Neutrophil (primary cell): ENCODE data around the gene PRDX6.

Experiments used
- H3K27ac ChIP-seq: fragments of 200-600 bp; sonication (generic); 2 replicates; pipeline ENCODE4 v1.5.1; 2016; ENCODE audit warnings: mild to moderate bottlenecking, moderate library complexity
- H3K27me3 ChIP-seq: fragments of 200-600 bp; sonication (generic); 2 replicates; pipeline ENCODE4 v1.6.0; 2016; ENCODE audit warnings: mild to moderate bottlenecking
- H3K36me3 ChIP-seq: fragments of 200-600 bp; sonication (generic); 2 replicates; pipeline ENCODE4 v1.5.1; 2017
- H3K4me1 ChIP-seq, 2 experiments: fragments of 200-600 bp in 1 of 2; sonication (generic) in 1 of 2; 1 replicate in 1 of 2; 2 replicates in 1 of 2; pipeline versions ENCODE4 v1.5.1 to v1.6.1; 2013 to 2016; ENCODE audit warnings: low read depth in 1 of 2, low read length in 1 of 2, mild to moderate bottlenecking in 1 of 2, moderate library complexity in 1 of 2; ENCODE audit not compliant: control insufficient read depth in 1 of 2, insufficient read depth in 1 of 2
- H3K4me3 ChIP-seq, 2 experiments: fragments of 200-600 bp in 1 of 2; sonication (generic) in 1 of 2; 1 replicate in 1 of 2; 2 replicates in 1 of 2; pipeline ENCODE4 v1.5.1; 2013 to 2016; ENCODE audit warnings: low read depth in 1 of 2, low read length in 1 of 2, mild to moderate bottlenecking in 1 of 2, moderate library complexity in 1 of 2
- H3K9me3 ChIP-seq: fragments of 200-600 bp; sonication (generic); 2 replicates; pipeline ENCODE4 v1.5.1; 2016
- TF ChIP-seq, protein P1 (sequence below): fragments of 200-600 bp; sonication (generic); IDR thresholded peaks from 2 replicates; pipeline ENCODE4 v1.5.1; 2016; ENCODE audit warnings: antibody characterized with exemption

Gene PRDX6

DNA sequence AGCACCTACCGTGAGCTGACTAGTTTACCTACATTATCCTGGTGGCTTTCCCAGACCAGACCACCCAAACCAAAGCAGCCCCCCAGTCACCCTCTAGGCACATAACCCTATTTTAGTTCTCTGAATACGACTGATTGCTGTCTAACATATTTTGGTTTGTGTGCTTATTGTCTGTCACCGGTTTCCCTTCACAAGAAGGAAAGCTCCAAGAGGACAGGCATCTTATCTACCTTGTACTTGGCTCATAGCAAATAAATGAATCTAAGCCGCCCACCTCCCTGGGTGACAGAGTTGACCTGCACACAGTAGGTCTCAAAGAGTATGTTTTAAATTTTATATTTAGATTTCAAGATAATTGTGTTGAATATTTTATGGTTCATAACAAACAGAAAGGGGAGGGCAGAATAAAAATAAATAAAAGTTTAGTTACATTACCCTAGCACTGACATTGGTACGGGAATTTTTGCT, 904 bp upstream of the PRDX6 start:
- Histone ChIP-seq H3K4me1 (peaks cover 40 to 53% of the 10 kb centered on the region in 2 experiments), H3K27me3 (no peaks in the 10 kb centered on the region), H3K36me3 (peaks cover 2% of the 10 kb centered on the region), H3K9me3 (no peaks in the 10 kb centered on the region), H3K27ac (peak overlapping the region; percentile 95), H3K4me3 (peak overlapping the region; percentile 90 to 95)
- TF ChIP-seq, protein P1, sequence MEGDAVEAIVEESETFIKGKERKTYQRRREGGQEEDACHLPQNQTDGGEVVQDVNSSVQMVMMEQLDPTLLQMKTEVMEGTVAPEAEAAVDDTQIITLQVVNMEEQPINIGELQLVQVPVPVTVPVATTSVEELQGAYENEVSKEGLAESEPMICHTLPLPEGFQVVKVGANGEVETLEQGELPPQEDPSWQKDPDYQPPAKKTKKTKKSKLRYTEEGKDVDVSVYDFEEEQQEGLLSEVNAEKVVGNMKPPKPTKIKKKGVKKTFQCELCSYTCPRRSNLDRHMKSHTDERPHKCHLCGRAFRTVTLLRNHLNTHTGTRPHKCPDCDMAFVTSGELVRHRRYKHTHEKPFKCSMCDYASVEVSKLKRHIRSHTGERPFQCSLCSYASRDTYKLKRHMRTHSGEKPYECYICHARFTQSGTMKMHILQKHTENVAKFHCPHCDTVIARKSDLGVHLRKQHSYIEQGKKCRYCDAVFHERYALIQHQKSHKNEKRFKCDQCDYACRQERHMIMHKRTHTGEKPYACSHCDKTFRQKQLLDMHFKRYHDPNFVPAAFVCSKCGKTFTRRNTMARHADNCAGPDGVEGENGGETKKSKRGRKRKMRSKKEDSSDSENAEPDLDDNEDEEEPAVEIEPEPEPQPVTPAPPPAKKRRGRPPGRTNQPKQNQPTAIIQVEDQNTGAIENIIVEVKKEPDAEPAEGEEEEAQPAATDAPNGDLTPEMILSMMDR = no peak

GRCh38 chr1:173476665-173477285, 360 bp upstream of the PRDX6 start:
- Histone ChIP-seq H3K4me1 (peaks cover 40 to 53% of the 10 kb centered on the region in 2 experiments), H3K36me3 (peaks cover 7% of the 10 kb centered on the region), H3K27ac (peak overlapping the region; percentile 95), H3K4me3 (peak overlapping the region; percentile 90 to 95), H3K9me3 (no peaks in the 10 kb centered on the region), H3K27me3 (no peaks in the 10 kb centered on the region)
- TF ChIP-seq, protein P1 = peak; percentile 23

- Histone ChIP-seq H3K27me3 (no peaks in the 10 kb centered on the region), H3K4me3 (peak overlapping the region; percentile 90 to 95), H3K36me3 (peaks cover 21% of the 10 kb centered on the region), H3K4me1 (peaks cover 40 to 53% of the 10 kb centered on the region in 2 experiments), H3K27ac (peak overlapping the region; percentile 95), H3K9me3 (no peaks in the 10 kb centered on the region)
- TF ChIP-seq, protein P1 = no peak
Measured at GRCh38 chr1:173478094-173478674, 1.0 kb downstream of the PRDX6 start.

GRCh38 chr1:173479649-173480048, 2.5 kb downstream of the PRDX6 start:
- no peak overlapping the region for H3K27ac ChIP-seq
- peaks cover 32% of the 10 kb centered on the region for H3K36me3 ChIP-seq
- H3K4me1 ChIP-seq = peaks cover 34 to 40% of the 10 kb centered on the region in 2 experiments
- no peak overlapping the region for H3K4me3 ChIP-seq
- TF ChIP-seq, protein P1 = no peak
- no peaks in the 10 kb centered on the region for H3K27me3 ChIP-seq
- H3K9me3 ChIP-seq = no peaks in the 10 kb centered on the region

DNA sequence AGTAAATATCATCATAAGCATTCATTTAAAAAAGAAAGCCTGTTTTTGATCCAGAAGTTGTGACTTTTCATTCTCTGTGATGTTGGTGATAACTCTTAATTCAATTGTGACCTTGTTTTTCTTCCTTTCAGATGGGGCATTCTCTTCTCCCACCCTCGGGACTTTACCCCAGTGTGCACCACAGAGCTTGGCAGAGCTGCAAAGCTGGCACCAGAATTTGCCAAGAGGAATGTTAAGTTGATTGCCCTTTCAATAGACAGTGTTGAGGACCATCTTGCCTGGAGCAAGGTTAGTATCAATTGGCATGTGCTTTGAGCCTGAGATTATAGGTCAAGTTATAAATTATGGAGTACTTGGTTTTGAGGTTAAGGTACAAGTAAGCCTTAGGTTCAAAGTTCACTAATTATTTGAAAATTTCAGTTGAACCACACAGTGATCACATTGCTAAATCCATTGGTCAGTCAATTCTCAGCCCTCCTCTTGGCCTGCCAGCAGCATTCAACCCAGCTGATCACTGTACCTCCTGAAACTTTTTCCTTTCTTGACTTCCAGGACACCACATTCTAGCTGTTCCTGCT, 4.1 kb downstream of the PRDX6 start:
- TF ChIP-seq, protein P1 = no peak
- Histone ChIP-seq H3K4me3 (no peak overlapping the region), H3K4me1 (peaks cover 18 to 24% of the 10 kb centered on the region in 2 experiments), H3K9me3 (no peaks in the 10 kb centered on the region), H3K27ac (no peak overlapping the region), H3K27me3 (no peaks in the 10 kb centered on the region), H3K36me3 (peaks cover 47% of the 10 kb centered on the region)
